Fibroblast of lung (primary cell): ENCODE results near the gene CHST15. TPM values are rescaled to one million over a fixed set of nuclear protein-coding genes. Genes with fewer than 3 reads are reported as not detected.

ENCODE experiments used
- DNase-seq, 2 donors: peaks; one replicate each; pipeline versions ENCODE4 v3.0.0 to v3.0.0-alpha.2; 2010; ENCODE audit warnings: low read depth in 2 of 2
- H2AFZ ChIP-seq: 2 replicates; pipeline ENCODE4 v1.5.1; 2012; ENCODE audit warnings: low read length, control low read depth, inconsistent platforms
- H3K27ac ChIP-seq: 2 replicates; pipeline ENCODE4 v1.5.1; 2011; ENCODE audit warnings: low read length, control low read depth; ENCODE audit not compliant: insufficient read depth
- H3K27me3 ChIP-seq: 2 replicates; pipeline ENCODE4 v1.5.1; 2011; ENCODE audit warnings: mild to moderate bottlenecking, low read length; ENCODE audit not compliant: control insufficient read depth, insufficient read depth
- H3K36me3 ChIP-seq: 2 replicates; pipeline ENCODE4 v1.5.1; 2011; ENCODE audit warnings: low read length; ENCODE audit not compliant: control insufficient read depth, insufficient read depth
- H3K4me1 ChIP-seq: 2 replicates; pipeline ENCODE4 v1.5.1; 2011; ENCODE audit warnings: low read length; ENCODE audit not compliant: control insufficient read depth, insufficient read depth; ENCODE audit errors: extremely low read depth
- H3K4me2 ChIP-seq: 2 replicates; pipeline ENCODE4 v1.5.1; 2011; ENCODE audit warnings: low read length, control low read depth; ENCODE audit not compliant: insufficient read depth; ENCODE audit errors: extremely low read depth
- H3K4me3 ChIP-seq, 4 experiments: fragments of 200-600 bp in 1 of 4; sonication (generic) in 1 of 4; replicated peaks in 1 of 4; 2 replicates each; pipeline ENCODE4 v1.5.1; 2011 to 2016; ENCODE audit warnings: low read length in 4 of 4, low read depth in 3 of 4, mild to moderate bottlenecking in 3 of 4, control low read depth in 2 of 4, inconsistent platforms in 1 of 4, mixed read lengths in 1 of 4; ENCODE audit not compliant: insufficient read depth in 1 of 4; ENCODE audit errors: control extremely low read depth in 1 of 4
- H3K79me2 ChIP-seq: 2 replicates; pipeline ENCODE4 v1.5.1; 2012; ENCODE audit warnings: mild to moderate bottlenecking, low read length, inconsistent platforms; ENCODE audit not compliant: control insufficient read depth, insufficient read depth
- H3K9ac ChIP-seq: 2 replicates; pipeline ENCODE4 v1.5.1; 2011; ENCODE audit warnings: mild to moderate bottlenecking, low read length, control low read depth; ENCODE audit not compliant: insufficient read depth
- H3K9me3 ChIP-seq: 2 replicates; pipeline ENCODE4 v1.5.1; 2012; ENCODE audit warnings: low read depth, low read length; ENCODE audit not compliant: control insufficient read depth, insufficient read depth
- H4K20me1 ChIP-seq: 2 replicates; pipeline ENCODE4 v1.5.1; 2011; ENCODE audit warnings: low read length; ENCODE audit not compliant: control insufficient read depth, insufficient read depth; ENCODE audit errors: extremely low read depth
- CTCF ChIP-seq, 2 donors: IDR thresholded peaks in 1 of 2; conservative IDR thresholded peaks in 1 of 2; 1 replicate in 1 of 2; 2 replicates in 1 of 2; pipeline ENCODE4 v1.5.1; 2011 to 2012; ENCODE audit warnings: low read length in 2 of 2, control low read depth in 1 of 2, inconsistent platforms in 1 of 2, low read depth in 1 of 2, mild to moderate bottlenecking in 1 of 2
- EZH2 ChIP-seq: IDR thresholded peaks from 2 replicates; pipeline ENCODE4 v1.5.1; 2012; ENCODE audit warnings: low read length, control low read depth, mild to moderate bottlenecking; ENCODE audit errors: missing control alignments
- polyA plus RNA-seq, 2 donors: library from polyadenylated mRNA; depleted of rRNA in 1 of 2; stranded (reverse) in 1 of 2; unstranded in 1 of 2; fragments of >200 nt; gene quantifications; 2 replicates each; pipeline ENCODE4 v1.2.1, GENCODE V29; 2011 to 2012; ENCODE audit warnings: missing spikeins in 1 of 2
- total RNA-seq: library from RNA; depleted of rRNA; stranded (reverse); fragments of >200 nt; gene quantifications from 2 replicates; pipeline ENCODE4 v1.2.1, GENCODE V29; 2014

CHST15 gene
- total and polyA plus RNA-seq, 2 donors (not counting 1 experiment from before 2014, with no cell fraction given) = 5.0 to 7.9 TPM

GRCh38 chr10:124006526-124006925 lies 86.9 kb downstream of the CHST15 start:
- H3K4me1 ChIP-seq = no peaks in the 10 kb centered on the region
- no peaks in the 10 kb centered on the region for H3K9me3 ChIP-seq
- no peaks in the 10 kb centered on the region for H4K20me1 ChIP-seq
- H3K4me2 ChIP-seq = no peak overlapping the region
- no peak overlapping the region for H3K9ac ChIP-seq
- H3K79me2 ChIP-seq = no peaks in the 10 kb centered on the region
- H3K36me3 ChIP-seq = no peaks in the 10 kb centered on the region
- H2AFZ ChIP-seq = no peak overlapping the region
- no peak for DNase-seq
- no peaks in the 10 kb centered on the region for H3K27me3 ChIP-seq
- TF ChIP-seq CTCF (conservative IDR thresholded peaks at IDR 0.05 in 1 of 2, IDR thresholded peaks at IDR 0.05 in 1 of 2; ENCODE audit: low read depth in 1 of 2, low read length in 2 of 2) (no peak), EZH2 (no peak)
- no peak overlapping the region for H3K4me3 ChIP-seq
- no peak overlapping the region for H3K27ac ChIP-seq

GRCh38 chr10:124005991-124006392 lies 87.4 kb downstream of the CHST15 start:
- H3K27ac ChIP-seq = no peak overlapping the region
- no peaks in the 10 kb centered on the region for H4K20me1 ChIP-seq
- DNase-seq = no peak
- no peaks in the 10 kb centered on the region for H3K79me2 ChIP-seq
- H3K4me3 ChIP-seq = no peak overlapping the region
- H3K9ac ChIP-seq = no peak overlapping the region
- no peak overlapping the region for H3K4me2 ChIP-seq
- no peaks in the 10 kb centered on the region for H3K9me3 ChIP-seq
- no peaks in the 10 kb centered on the region for H3K27me3 ChIP-seq
- H3K4me1 ChIP-seq = no peaks in the 10 kb centered on the region
- no peaks in the 10 kb centered on the region for H3K36me3 ChIP-seq
- H2AFZ ChIP-seq = no peak overlapping the region
- TF ChIP-seq EZH2 (no peak), CTCF (conservative IDR thresholded peaks at IDR 0.05 in 1 of 2, IDR thresholded peaks at IDR 0.05 in 1 of 2; ENCODE audit: low read depth in 1 of 2, low read length in 2 of 2) (no peak)

- TF ChIP-seq EZH2 (no peak), CTCF (conservative IDR thresholded peaks at IDR 0.05 in 1 of 2, IDR thresholded peaks at IDR 0.05 in 1 of 2; ENCODE audit: low read depth in 1 of 2, low read length in 2 of 2) (no peak)
- Histone ChIP-seq H3K9me3 (no peaks in the 10 kb centered on the region), H3K27me3 (no peaks in the 10 kb centered on the region), H3K36me3 (no peaks in the 10 kb centered on the region), H2AFZ (no peak overlapping the region), H4K20me1 (no peaks in the 10 kb centered on the region), H3K4me2 (no peak overlapping the region), H3K27ac (no peak overlapping the region), H3K4me1 (no peaks in the 10 kb centered on the region), H3K79me2 (no peaks in the 10 kb centered on the region), H3K9ac (no peak overlapping the region), H3K4me3 (no peak overlapping the region)
- DNase-seq = no peak
Measured at GRCh38 chr10:124005091-124005490, 88.3 kb downstream of the CHST15 start.
